ENCODE measurements around the gene MTHFD1L. TPM values are rescaled to one million over a fixed set of nuclear protein-coding genes. Genes with fewer than 3 reads are reported as not detected.

MTHFD1L gene
- total and polyA plus RNA-seq, 2 of the 8 experiments (the other 6 are each of a cell fraction or from before 2014, with no cell fraction given), result 29.2 to 105 TPM

DNA sequence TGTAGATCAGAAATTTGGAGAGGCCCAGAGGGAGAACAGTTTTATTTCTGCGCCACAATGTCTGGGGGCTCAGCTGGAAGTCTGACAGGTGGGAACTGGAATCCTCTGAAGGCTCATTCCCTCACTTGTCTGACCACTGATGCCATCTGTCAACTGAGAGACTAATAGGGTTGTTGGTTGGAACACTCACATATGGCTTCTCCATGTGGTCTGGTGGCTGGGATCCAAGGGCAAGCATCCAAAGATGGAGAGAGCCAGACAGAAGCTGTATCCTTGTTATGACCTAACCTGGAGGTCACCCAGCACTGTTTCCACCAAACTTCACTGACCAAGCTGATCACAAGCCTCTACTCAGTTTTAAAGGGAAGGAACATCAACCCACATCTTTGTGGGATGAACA, 256.4 kb downstream of the MTHFD1L start:
- no peak overlapping the region for H2AFZ ChIP-seq (ENCODE audit: low read length)
- H2BK5ac ChIP-seq (ENCODE audit: low read depth, low read length), result no peak overlapping the region
- H3K56ac ChIP-seq (replicated peaks; ENCODE audit: insufficient read length, low read depth, low read length), result no peak overlapping the region
- no peak overlapping the region for H2BK120ac ChIP-seq (replicated peaks; ENCODE audit: low read depth, low read length)
- no peaks in the 10 kb centered on the region for H3K79me1 ChIP-seq (ENCODE audit: low read depth, low read length)
- no peak overlapping the region for H2BK12ac ChIP-seq (ENCODE audit: low read depth, low read length)
- no peak overlapping the region for H3K9ac ChIP-seq (replicated peaks in 1 of 4; ENCODE audit: extremely low read depth in 1 of 4, low read depth in 3 of 4, low read length in 3 of 4)
- no peak overlapping the region for H2BK15ac ChIP-seq (ENCODE audit: low read length)
- no peak overlapping the region for H3K4ac ChIP-seq (replicated peaks; ENCODE audit: insufficient read length, low read depth, low read length)
- H3K23ac ChIP-seq (ENCODE audit: insufficient read length), result no peak overlapping the region
- 93% methylated on average over 1 of the region's 1 CpG; no CpG with 5 or more reads in 1 of the 2 experiments for whole genome bisulfite sequencing, 2 experiments (ENCODE audit: extremely low coverage in 1 of 2, insufficient coverage in 1 of 2, insufficient read length in 1 of 2, insufficient replicate concordance in 2 of 2, low coverage in 1 of 2, low lambda C conversion rate in 2 of 2, missing lambda C conversion rate in 1 of 2)
- no peak for DNase-seq (ENCODE audit: low read depth in 1 of 2, low spot score in 2 of 2)
- H3K27me3 ChIP-seq (replicated peaks in 1 of 4; ENCODE audit: control insufficient read depth in 3 of 4, extremely low read depth in 1 of 4, insufficient read depth in 3 of 4, low read length in 3 of 4), result no peaks in the 10 kb centered on the region
- H3K27ac ChIP-seq (ENCODE audit: low read depth, low read length), result no peak overlapping the region
- no peak overlapping the region for H4K5ac ChIP-seq (ENCODE audit: insufficient read length, low read depth, low read length)
- no peak for FAIRE-seq
- POLR2A ChIA-PET (ENCODE audit: partially characterized antibody), result no interaction called here
- CTCF ChIA-PET (ENCODE audit: partially characterized antibody), result interaction anchor here (0.5 to 2.9 kb wide), 4 partner anchors 9 to 202 kb away, joined by 3 to 8 read pairs (median 4); no protein-coding TSS in a partner anchor
- H3K36me3 ChIP-seq (ENCODE audit: control insufficient read depth in 2 of 4, insufficient read depth in 4 of 4, low read length in 3 of 4), result no peaks in the 10 kb centered on the region
- H4K8ac ChIP-seq (ENCODE audit: extremely low read depth, insufficient read depth, low read length), result no peak overlapping the region
- no peaks in the 10 kb centered on the region for H3K23me2 ChIP-seq (ENCODE audit: low read depth, low read length)
- no peaks in the 10 kb centered on the region for H4K20me1 ChIP-seq (replicated peaks in 1 of 2; ENCODE audit: control insufficient read depth in 1 of 2, insufficient read depth in 2 of 2, low read length in 2 of 2)
- H3K4me2 ChIP-seq (ENCODE audit: insufficient read depth in 1 of 2, low read depth in 2 of 2, low read length in 2 of 2), result no peak overlapping the region
- H3K4me3 ChIP-seq (ENCODE audit: extremely low read depth in 1 of 4, insufficient read depth in 2 of 4, low read depth in 3 of 4, low read length in 4 of 4), result no peak overlapping the region
- no peaks in the 10 kb centered on the region for H3K79me2 ChIP-seq (ENCODE audit: control insufficient read depth in 1 of 2, insufficient read depth in 2 of 2, low read length in 2 of 2)
- no peak overlapping the region for H4K91ac ChIP-seq (replicated peaks; ENCODE audit: insufficient read length, low read length)
- no peaks in the 10 kb centered on the region for H3K9me3 ChIP-seq (ENCODE audit: insufficient read depth in 2 of 2, low read depth in 1 of 2, low read length in 1 of 2)
- no peak overlapping the region for H3K14ac ChIP-seq (ENCODE audit: insufficient read length)
- H2BK20ac ChIP-seq (ENCODE audit: low read length), result no peak overlapping the region
- no peaks in the 10 kb centered on the region for H3K4me1 ChIP-seq (replicated peaks in 1 of 4; ENCODE audit: control insufficient read depth in 3 of 4, insufficient read depth in 4 of 4, low read length in 3 of 4)
- no peak overlapping the region for H2AK5ac ChIP-seq (ENCODE audit: low read depth, low read length)
- no peak overlapping the region for H3K18ac ChIP-seq (ENCODE audit: extremely low read depth, low read length)
- no peak for TF ChIP-seq ZNF274 (IDR thresholded peaks at IDR 0.05; ENCODE audit: borderline replicate concordance, extremely low read depth, low read length)
- no peak for TF ChIP-seq RBBP5 (IDR thresholded peaks at IDR 0.05; ENCODE audit: borderline replicate concordance, low read depth, low read length)
- TF ChIP-seq TAF1 (IDR thresholded peaks at IDR 0.05; ENCODE audit: low read depth, low read length), result no peak
- TF ChIP-seq CBX5 (IDR thresholded peaks at IDR 0.05; ENCODE audit: low read depth, low read length), result no peak
- TF ChIP-seq MAX (IDR thresholded peaks at IDR 0.05), result no peak
- no peak for TF ChIP-seq BRCA1 (IDR thresholded peaks at IDR 0.05; ENCODE audit: low read depth, low read length)
- TF ChIP-seq, protein P1, sequence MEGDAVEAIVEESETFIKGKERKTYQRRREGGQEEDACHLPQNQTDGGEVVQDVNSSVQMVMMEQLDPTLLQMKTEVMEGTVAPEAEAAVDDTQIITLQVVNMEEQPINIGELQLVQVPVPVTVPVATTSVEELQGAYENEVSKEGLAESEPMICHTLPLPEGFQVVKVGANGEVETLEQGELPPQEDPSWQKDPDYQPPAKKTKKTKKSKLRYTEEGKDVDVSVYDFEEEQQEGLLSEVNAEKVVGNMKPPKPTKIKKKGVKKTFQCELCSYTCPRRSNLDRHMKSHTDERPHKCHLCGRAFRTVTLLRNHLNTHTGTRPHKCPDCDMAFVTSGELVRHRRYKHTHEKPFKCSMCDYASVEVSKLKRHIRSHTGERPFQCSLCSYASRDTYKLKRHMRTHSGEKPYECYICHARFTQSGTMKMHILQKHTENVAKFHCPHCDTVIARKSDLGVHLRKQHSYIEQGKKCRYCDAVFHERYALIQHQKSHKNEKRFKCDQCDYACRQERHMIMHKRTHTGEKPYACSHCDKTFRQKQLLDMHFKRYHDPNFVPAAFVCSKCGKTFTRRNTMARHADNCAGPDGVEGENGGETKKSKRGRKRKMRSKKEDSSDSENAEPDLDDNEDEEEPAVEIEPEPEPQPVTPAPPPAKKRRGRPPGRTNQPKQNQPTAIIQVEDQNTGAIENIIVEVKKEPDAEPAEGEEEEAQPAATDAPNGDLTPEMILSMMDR (IDR thresholded peaks at IDR 0.05; ENCODE audit: control extremely low read depth in 1 of 3, insufficient read depth in 1 of 3, low read depth in 1 of 3, low read length in 3 of 3), result no peak
- TF ChIP-seq KDM5A (IDR thresholded peaks at IDR 0.05; ENCODE audit: low read length), result no peak
- no peak for TF ChIP-seq KDM1A (IDR thresholded peaks at IDR 0.05; ENCODE audit: borderline replicate concordance, low read length)
- TF ChIP-seq GTF2F1 (IDR thresholded peaks at IDR 0.05; ENCODE audit: borderline replicate concordance, low read depth, low read length), result no peak
- TF ChIP-seq CHD1 (IDR thresholded peaks at IDR 0.05; ENCODE audit: low read depth, low read length), result no peak
- no peak for TF ChIP-seq RNF2 (IDR thresholded peaks at IDR 0.05; ENCODE audit: borderline replicate concordance, low read depth, low read length, missing control alignments, poor library complexity, severe bottlenecking)

All from H1 (cell line).